ENCODE measurements around the gene PDE6G. TPM values are rescaled to one million over a fixed set of nuclear protein-coding genes. Genes with fewer than 3 reads are reported as not detected.

The PDE6G gene
- total and polyA plus RNA-seq, 2 of the 4 experiments (the other 2 are of a cell fraction): 2.7 TPM; not detected in 1

DNA sequence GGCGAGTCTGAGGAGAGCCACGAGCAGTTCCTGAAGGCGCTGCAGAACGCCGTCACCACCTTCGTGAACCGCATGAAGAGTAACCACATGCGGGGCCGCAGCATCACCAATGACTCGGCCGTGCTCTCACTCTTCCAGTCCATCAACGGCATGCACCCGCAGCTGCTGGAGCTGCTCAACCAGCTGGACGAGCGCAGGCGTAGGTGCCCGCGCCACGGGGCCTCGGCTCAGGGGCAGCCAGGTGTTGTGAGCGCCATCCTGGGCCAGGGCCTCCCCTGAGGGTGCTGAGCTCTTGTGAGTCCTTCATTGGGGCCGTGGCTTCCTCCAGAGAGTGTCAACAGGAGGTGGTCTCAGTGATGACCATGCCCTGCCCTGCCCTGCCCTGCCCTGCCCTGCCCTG, 39.5 kb upstream of the PDE6G start:
- dilution Hi-C loops (cut with HindIII; ENCODE audit: low sequenced_read_pairs, unreplicated experiment): no loop called here
- Histone ChIP-seq H2BK15ac (ENCODE audit: low read depth, low read length) (no peak overlapping the region), H3K23ac (ENCODE audit: low read depth, low read length) (no peak overlapping the region), H2BK120ac (ENCODE audit: low read depth, low read length) (no peak overlapping the region), H4K20me1 (ENCODE audit: insufficient read depth, low read length) (peaks cover 66% of the 10 kb centered on the region), H2BK20ac (ENCODE audit: low read depth, low read length) (no peak overlapping the region), H3K4ac (ENCODE audit: low read depth, low read length) (no peak overlapping the region), H3K9me1 (ENCODE audit: insufficient read depth, low read length) (no peaks in the 10 kb centered on the region), H3K18ac (ENCODE audit: low read depth, low read length) (no peak overlapping the region), H2AK5ac (ENCODE audit: low read depth, low read length) (no peak overlapping the region), H3K4me3 (ENCODE audit: insufficient read depth, low read depth, low read length) (no peak overlapping the region), H4K8ac (ENCODE audit: low read depth in 2 of 2, low read length in 2 of 2) (no peak overlapping the region), H3K36me3 (ENCODE audit: control insufficient read depth, insufficient read depth, low read length) (peaks cover 74% of the 10 kb centered on the region), H3K27ac (ENCODE audit: insufficient read depth, low read length) (no peak overlapping the region), H3K27me3 (ENCODE audit: control insufficient read depth, insufficient read depth, low read length) (no peaks in the 10 kb centered on the region), H3K14ac (replicated peaks; ENCODE audit: low read depth, low read length) (no peak overlapping the region), H2AK9ac (replicated peaks; ENCODE audit: low read depth, low read length, poor library complexity) (peak overlapping the region; percentile 60), H3K9me3 (ENCODE audit: control insufficient read depth, insufficient read depth, low read length) (no peaks in the 10 kb centered on the region), H3K79me1 (ENCODE audit: low read depth in 1 of 2, low read length in 2 of 2) (peaks cover 10 to 46% of the 10 kb centered on the region in 2 experiments), H3K4me1 (ENCODE audit: control insufficient read depth, insufficient read depth, low read length) (no peaks in the 10 kb centered on the region), H3K4me2 (ENCODE audit: low read depth, low read length) (no peak overlapping the region), H3K56ac (ENCODE audit: extremely low read depth, insufficient read depth, low read length) (no peak overlapping the region), H2AFZ (replicated peaks; ENCODE audit: low read length, poor library complexity) (no peak overlapping the region), H2BK5ac (ENCODE audit: low read depth, low read length, poor library complexity, severe bottlenecking) (no peak overlapping the region), H4K91ac (ENCODE audit: insufficient read depth, low read depth, low read length) (no peak overlapping the region), H3K9ac (ENCODE audit: low read depth, low read length) (no peak overlapping the region), H4K5ac (ENCODE audit: low read depth, low read length) (no peak overlapping the region)
- intact Hi-C loops (cut with micrococcal nuclease): no loop called here
- POLR2A ChIA-PET (ENCODE audit: unreplicated experiment): no interaction called here
- in situ Hi-C loops (cut with MboI; ENCODE audit: low sequenced_read_pairs): no loop called here
- no TSS peak for BruUV-seq (replicated peaks)
- DNase-seq: no peak
- TF ChIP-seq BHLHE40 (IDR thresholded peaks at IDR 0.05; ENCODE audit: low read depth, low read length) (no peak), SMC3 (IDR thresholded peaks at IDR 0.05; ENCODE audit: low read depth, low read length) (no peak), POLR2A (IDR thresholded peaks at IDR 0.05; ENCODE audit: low read depth, low read length) (no peak), CEBPB (IDR thresholded peaks at IDR 0.05; ENCODE audit: low read depth, low read length) (no peak), CHD1 (IDR thresholded peaks at IDR 0.05; ENCODE audit: low read depth, low read length) (no peak), MAZ (IDR thresholded peaks at IDR 0.05; ENCODE audit: borderline replicate concordance, low read depth, low read length) (no peak), FOS (IDR thresholded peaks at IDR 0.05; ENCODE audit: low read depth, low read length) (no peak), RCOR1 (IDR thresholded peaks at IDR 0.05; ENCODE audit: insufficient replicate concordance, low read length) (no peak), NFE2L2 (IDR thresholded peaks at IDR 0.05; ENCODE audit: low read depth, low read length) (no peak), MXI1 (IDR thresholded peaks at IDR 0.05; ENCODE audit: borderline replicate concordance, low read depth, low read length) (no peak), RAD21 (IDR thresholded peaks at IDR 0.05; ENCODE audit: low read length) (no peak), RFX5 (IDR thresholded peaks at IDR 0.05; ENCODE audit: low read depth, low read length) (no peak), MAFK (IDR thresholded peaks at IDR 0.05; ENCODE audit: low read depth, low read length) (no peak)
- TF ChIP-seq, protein P1, sequence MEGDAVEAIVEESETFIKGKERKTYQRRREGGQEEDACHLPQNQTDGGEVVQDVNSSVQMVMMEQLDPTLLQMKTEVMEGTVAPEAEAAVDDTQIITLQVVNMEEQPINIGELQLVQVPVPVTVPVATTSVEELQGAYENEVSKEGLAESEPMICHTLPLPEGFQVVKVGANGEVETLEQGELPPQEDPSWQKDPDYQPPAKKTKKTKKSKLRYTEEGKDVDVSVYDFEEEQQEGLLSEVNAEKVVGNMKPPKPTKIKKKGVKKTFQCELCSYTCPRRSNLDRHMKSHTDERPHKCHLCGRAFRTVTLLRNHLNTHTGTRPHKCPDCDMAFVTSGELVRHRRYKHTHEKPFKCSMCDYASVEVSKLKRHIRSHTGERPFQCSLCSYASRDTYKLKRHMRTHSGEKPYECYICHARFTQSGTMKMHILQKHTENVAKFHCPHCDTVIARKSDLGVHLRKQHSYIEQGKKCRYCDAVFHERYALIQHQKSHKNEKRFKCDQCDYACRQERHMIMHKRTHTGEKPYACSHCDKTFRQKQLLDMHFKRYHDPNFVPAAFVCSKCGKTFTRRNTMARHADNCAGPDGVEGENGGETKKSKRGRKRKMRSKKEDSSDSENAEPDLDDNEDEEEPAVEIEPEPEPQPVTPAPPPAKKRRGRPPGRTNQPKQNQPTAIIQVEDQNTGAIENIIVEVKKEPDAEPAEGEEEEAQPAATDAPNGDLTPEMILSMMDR (conservative IDR thresholded peaks at IDR 0.05; ENCODE audit: low read depth, low read length): no peak
- TF ChIP-seq, protein P2, sequence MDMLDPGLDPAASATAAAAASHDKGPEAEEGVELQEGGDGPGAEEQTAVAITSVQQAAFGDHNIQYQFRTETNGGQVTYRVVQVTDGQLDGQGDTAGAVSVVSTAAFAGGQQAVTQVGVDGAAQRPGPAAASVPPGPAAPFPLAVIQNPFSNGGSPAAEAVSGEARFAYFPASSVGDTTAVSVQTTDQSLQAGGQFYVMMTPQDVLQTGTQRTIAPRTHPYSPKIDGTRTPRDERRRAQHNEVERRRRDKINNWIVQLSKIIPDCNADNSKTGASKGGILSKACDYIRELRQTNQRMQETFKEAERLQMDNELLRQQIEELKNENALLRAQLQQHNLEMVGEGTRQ (IDR thresholded peaks at IDR 0.05; ENCODE audit: low read depth, low read length): no peak
- TF ChIP-seq, protein P3, sequence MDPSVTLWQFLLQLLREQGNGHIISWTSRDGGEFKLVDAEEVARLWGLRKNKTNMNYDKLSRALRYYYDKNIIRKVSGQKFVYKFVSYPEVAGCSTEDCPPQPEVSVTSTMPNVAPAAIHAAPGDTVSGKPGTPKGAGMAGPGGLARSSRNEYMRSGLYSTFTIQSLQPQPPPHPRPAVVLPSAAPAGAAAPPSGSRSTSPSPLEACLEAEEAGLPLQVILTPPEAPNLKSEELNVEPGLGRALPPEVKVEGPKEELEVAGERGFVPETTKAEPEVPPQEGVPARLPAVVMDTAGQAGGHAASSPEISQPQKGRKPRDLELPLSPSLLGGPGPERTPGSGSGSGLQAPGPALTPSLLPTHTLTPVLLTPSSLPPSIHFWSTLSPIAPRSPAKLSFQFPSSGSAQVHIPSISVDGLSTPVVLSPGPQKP (IDR thresholded peaks at IDR 0.05; ENCODE audit: borderline replicate concordance, low read depth, low read length): no peak
- 100% methylated on average over 2 of the region's 22 CpGs; no CpG with 5 or more reads in 1 of the 2 experiments for WGBS, 2 experiments (ENCODE audit: extremely low coverage in 2 of 2, insufficient read length in 1 of 2)
- ATAC-seq (ENCODE audit: low read depth): no peak
- CTCF ChIA-PET: no interaction called here
